ENCODE measurements around the gene VAX1.
"Not testable (repeated sequence)": the region's sequence is repeated elsewhere in the genome, so short reads cannot be mapped to it uniquely, and the experiment has no call there.

The VAX1 gene, protein sequence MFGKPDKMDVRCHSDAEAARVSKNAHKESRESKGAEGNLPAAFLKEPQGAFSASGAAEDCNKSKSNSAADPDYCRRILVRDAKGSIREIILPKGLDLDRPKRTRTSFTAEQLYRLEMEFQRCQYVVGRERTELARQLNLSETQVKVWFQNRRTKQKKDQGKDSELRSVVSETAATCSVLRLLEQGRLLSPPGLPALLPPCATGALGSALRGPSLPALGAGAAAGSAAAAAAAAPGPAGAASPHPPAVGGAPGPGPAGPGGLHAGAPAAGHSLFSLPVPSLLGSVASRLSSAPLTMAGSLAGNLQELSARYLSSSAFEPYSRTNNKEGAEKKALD

DNA sequence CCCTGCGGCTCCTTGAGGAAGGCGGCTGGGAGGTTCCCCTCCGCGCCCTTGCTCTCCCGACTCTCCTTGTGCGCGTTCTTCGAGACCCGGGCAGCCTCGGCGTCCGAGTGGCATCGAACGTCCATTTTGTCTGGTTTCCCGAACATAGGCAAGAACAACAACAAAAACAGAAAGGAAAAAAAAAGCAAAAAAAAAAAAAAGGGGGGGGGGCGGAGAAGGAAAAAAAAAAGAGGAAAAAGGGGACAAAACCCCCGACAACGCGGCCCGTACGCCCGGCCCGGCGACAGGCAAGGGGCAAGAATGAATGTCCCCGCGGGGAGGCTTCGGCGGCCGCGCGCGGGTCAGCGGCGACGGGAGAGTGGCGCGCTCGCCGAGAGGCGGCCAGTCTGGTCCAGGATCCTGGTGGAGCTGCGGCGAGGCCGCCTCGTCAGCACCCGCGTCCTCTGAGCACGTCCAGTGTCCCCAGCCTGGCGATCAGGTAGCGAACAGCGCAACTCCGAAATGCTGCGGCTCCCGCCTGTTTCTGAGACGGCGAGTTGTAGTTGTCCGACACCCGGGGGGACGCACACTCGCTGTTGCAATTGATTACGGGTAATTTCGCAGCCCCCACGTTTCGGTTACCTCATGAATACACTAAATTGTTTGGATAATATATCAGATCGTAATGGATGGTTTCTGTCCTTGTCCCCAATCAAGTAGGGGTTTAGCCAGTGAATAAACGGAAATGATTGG, at the start of gene VAX1:
VAX1 (minus strand) TSS at position 360 of the 732 bp plus-strand sequence; CDS start at position 146, 214 bp downstream.
- no peak for DNase-seq

DNA sequence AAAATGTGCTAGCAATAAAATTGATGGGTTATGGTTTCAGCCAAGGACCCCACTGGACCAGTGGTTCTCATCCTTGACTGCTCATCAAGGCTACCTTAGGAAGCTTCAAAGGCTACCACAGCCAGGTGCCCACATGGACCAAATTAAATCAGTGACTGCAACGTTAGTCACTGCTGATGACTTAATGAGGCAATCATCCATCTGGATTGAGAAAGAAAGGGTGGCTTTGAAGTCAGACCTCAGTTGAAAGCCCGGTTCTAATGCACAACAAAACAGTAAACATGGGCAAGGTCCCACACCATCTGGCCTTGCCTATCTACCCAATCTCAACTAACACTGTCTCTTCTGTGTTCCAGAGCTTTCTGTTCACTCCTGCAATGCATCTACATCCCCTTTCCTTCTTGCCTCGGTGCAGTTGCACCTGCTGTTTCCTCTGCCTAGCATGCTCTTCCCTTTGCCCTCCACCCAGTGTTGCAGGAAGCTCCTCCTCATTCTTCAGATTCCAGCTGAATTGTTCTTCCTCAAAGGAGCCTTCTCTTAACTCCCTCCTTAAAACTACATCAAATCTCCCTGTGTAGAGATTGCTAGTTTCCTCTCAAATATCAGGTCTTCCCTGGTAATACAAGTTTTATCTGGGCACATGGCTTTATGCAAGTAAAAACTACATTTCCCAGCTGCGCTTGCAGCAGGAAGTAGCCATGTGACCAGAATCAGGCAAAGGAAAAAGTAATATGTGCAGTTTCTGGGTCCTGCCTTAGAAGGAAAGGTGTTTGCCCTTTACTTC, 49.0 kb upstream of the VAX1 start:
- DNase-seq = peak; percentile 41 to 59

DNA sequence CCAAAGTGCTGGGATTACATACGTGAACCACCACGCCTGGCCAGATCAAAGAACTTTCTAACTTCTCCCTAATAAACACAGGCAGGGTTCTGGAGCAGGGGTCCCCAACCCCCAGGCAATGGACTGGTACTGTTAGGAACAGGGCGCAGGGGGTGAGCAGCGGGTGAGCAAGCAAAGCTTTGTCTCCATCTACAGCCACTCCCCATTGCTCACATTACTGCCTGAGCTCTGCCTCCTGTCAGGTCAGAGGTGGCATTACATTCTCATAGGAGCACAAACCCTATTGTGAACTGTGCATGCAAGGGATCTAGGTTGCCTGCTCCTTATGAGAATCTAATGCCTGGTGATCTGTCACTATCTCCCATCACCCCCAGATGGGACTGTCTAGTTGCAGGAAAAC, 47.7 kb upstream of the VAX1 start:
- not testable (repeated sequence) for DNase-seq

DNA sequence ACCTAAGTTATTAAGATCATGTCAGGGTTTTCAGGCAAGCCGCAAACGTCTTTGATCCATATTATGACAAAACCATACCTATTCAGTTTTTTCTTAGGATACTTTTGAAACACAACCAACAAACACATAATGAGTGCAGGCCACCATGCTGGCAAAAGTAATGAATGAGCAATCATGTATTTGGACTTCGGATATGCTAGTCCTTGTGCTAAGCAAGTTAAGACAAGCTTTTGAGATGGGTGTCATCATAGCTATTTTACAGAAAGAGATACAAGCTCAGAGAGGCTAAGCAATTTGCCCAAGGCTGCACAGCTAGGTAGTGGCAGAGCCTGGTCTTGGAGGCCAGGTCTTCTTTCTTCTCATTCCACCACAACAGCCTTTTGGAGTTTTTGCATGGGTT, 46.8 kb upstream of the VAX1 start:
- no peak for DNase-seq

DNA sequence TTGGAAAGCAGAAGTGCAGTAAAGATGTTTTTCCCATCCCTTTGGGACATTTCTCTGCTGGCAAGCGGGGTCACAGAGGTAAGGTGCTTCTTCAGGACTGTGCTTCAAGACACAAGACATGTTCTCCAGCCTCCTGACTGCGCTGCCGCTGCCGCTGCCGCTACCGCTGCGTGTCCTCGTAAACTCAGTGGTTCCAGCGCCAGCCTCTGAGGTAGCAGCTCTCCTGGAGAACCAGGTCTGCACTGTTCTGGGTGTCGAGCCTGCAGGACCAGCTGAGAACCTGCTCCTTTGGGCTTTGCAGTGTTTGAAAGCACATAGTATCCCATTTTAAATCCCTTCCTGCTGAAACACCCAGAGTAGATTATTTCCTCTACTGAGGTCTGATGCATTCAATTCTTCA, 46.2 kb upstream of the VAX1 start:
- no peak for DNase-seq

DNA sequence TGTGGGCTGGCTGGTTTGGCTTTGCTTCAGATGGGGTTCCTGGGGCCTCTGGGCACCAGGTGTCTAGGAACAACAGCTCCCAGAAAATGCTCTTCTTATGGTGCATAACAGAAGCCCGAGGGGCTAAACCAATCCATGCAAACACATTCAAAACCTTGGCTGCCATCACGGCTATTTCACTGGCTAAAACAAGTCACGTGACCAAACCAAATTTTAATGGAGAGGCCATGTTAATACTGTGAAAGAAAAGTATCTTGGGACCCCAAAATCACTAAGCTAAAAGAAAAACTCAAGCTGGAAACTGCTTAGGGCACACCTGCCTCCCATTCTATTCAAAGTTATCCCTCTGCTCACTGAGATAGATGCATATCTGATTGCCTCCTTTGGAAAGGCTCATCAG, 40.1 kb upstream of the VAX1 start:
- no peak for DNase-seq

DNA sequence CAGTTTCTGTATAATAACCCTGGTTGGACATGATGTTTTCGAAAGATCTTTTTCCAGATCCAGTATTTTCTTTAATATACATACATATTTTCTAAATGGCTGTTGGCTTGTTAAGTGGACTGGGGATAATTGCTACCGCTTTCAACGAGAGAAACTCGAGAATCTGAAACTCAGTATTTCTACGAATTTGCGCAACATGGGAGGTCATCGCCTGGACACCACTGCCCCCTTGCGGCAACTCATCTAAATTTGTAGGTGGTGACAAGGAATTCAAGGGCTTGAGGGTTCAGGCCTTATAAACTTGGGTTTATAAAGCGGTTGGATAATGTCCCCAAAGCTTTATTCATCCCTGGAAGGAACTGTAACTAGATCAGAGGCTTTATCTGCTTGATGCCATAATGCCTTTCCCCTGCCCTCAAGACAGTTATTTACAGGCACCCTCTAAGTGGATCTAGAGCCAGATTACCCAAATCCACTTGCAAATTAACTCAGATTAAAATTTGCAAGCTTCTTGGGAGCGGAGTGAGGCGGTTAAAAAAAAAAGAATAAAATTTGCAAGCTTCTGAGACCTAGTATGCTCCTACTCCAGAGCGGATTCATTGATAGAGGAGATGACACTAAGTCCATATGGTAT, 37.9 kb upstream of the VAX1 start:
- DNase-seq = peak in 1 of 2 experiments; percentile 24

DNA sequence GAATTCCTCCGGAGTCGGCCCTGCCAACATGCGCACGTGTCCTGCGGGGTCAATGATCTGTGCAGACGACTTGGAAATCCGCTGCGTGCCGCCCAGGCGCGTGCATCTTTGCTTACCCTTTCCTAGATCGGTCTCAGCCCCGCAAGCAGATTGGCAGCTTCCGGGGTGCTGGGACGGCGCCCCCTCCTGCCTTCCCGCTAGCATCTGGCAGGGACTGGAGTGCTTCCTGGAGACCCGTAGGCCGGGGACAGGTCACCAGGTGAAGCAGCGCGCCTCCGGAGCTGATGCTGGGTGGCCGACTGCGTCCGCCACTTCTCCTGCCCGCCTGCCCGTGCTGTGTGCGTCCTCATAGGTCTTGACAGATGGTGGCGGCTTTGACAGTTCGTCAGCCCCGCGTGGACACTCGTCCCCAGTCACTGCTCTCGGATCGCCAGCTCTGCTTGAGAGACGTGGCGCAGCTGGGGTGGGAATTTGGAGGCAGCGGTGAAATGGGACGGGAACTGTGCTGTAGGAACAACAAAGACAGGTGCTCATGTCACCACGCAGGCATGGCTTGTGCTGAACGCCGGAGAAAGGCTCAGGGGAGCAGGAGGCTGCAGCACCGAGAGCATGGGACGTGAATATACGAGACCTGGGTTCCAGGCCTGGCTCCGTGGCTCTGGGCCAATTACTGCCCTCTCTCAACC, 37.3 kb upstream of the VAX1 start:
- no peak for DNase-seq

DNA sequence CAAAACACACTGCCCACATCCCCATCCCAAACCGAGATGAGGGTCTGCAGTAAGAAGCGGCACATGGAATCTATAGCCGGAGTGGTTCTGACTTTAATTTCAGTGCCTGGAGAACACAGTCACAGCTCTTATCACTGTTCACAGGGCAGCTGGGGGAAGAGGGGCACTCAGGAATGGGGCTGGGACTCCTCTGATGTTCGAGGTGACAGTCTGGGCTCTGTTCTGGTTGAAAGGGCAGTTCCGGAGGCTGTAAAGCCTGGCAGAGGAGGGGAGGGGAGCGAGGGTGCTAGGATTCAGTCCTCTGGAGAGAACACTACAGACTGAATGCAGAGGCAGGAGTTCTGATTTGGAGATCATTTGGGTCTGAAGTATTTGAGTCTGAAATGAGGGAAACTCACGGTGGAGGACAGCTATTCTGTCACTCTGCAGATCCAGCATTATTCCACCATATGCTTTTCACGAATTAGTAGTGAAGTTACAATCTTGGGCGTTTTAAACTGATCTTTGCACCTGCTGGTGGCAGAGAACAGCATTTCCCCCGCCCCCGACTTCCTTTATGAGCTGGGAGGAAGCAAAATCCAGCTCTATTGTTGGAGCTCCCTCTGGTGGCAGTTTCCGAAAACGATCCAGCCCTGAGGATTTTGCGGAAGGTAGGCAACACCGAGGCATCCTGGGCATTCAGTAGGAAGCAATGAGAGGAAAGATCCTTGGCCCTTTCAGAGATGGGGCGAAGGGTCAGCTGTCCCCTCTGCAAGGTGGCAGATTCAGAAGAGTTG, 36.6 kb upstream of the VAX1 start:
- DNase-seq = peak; percentile 47 to 48

DNA sequence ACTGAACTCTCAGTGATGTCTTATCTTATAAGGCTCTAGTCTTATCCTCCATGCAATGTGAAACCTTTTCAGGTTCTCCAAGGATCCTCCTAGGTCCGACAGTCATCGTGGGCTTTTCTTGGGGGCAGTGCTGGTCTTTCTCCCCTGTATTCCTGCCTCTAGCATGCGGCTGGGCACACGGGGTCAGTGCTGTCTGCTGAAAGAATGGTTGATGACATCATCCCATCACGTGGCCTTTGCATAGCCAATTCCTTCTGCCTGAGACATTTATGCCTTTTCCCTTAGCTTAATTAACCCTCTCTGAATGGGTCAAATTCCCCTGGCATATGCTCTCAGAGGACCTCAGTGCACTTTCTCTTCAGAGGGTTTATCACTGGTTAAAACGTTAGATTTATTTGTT, 32.2 kb upstream of the VAX1 start:
- no peak for DNase-seq

DNA sequence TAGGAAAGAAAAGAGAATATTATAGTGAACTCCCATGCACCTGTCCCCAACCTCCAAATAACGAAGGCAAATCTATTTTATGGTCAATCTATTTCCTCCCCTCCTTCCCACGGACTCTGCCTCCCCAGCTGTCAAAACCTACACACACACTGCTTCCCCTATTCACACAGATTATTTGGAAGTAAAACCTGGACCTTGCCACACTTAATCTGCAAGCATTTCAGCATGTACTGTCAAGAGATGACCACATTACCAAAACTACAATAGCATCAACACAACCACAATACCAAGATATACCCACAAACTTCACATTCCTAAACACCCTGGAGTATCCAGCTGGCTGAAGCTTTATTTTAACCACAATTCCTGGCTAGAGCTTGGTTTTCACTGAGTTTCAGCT, 31.4 kb upstream of the VAX1 start:
- DNase-seq = no peak

DNA sequence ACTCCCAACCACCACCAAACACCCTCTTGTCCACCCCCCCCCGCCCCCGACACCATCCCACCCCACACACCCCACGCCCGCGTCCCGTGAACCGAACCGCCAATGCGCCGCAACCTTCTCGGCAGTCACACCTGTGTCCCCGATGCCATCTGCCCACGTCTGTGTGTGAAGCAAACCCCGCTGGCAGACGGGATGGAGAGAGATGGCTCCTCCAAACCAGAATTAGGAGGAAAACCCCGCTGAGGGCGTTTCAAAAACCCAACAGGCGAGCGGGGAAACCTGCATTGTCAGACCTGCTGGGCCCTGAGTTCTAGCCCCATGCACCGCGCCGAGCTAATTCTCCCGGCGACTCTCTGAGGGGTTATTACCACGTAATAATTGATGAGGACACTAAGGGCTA, 30.7 kb upstream of the VAX1 start:
- no peak for DNase-seq

DNA sequence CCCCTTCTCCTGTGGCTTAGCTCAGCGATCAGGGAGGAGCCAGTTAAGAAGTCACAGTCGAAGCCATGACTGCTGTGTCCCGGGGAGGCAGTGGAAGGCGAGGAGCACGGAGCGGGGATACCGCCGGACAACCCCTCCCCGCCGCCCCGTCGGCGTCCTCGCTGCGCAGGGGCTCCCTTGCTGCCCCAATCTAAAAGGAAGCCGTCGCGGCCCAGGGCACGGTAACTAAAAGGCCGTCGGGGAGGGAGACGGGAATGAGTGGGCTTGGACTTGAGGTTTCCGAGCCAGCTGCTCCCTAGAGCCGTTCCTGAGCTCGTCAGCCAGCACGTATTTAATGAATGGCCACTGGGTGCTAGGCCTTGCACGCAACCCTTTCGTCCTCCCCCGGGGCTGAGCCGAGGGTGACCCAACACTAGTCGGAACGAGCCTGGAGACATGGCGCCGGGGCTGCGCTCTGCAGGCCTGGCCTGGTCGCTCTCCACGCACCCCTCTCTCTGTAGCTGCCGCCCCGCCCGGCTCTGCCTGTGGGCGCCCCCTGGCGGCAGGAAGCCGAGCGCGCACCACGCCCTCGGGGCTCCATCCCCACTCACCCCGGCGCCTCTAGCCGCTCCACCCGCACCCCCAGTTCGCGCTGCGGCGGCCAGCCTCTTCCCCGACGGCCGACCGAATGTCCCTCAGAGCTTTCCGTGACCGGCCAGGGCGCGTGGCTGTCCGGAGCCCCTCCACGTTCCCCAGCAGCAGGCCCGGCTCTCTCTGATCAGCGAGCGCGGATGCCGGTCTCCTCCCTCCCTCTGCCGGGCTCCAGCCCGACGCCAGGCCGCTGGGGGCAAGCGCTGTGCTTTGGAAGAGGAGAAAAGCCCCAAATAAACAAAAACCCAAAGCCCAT, 30.0 kb upstream of the VAX1 start:
- no peak for DNase-seq

DNA sequence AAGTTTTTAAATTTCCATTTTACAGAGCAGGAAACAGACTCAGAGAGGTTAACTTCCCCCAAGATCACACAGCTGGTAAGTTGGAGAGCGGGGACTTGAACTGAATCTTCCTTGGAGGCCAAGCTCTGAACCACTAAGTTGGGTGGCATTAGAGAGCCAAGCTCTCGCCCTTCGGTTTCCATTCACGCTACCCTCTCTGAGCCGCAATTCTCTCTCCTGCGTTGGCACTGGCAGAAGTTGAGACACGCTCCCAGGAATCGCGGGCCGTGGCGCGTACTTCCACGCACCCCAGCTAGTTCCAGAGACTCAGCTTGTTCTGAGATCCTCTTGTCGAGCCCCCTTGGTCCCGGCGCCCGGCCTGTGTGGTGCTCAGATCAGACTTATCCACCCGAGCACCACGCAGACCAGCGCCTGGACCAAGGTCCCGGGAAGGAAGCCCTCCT, 29.3 kb upstream of the VAX1 start:
- DNase-seq = no peak

DNA sequence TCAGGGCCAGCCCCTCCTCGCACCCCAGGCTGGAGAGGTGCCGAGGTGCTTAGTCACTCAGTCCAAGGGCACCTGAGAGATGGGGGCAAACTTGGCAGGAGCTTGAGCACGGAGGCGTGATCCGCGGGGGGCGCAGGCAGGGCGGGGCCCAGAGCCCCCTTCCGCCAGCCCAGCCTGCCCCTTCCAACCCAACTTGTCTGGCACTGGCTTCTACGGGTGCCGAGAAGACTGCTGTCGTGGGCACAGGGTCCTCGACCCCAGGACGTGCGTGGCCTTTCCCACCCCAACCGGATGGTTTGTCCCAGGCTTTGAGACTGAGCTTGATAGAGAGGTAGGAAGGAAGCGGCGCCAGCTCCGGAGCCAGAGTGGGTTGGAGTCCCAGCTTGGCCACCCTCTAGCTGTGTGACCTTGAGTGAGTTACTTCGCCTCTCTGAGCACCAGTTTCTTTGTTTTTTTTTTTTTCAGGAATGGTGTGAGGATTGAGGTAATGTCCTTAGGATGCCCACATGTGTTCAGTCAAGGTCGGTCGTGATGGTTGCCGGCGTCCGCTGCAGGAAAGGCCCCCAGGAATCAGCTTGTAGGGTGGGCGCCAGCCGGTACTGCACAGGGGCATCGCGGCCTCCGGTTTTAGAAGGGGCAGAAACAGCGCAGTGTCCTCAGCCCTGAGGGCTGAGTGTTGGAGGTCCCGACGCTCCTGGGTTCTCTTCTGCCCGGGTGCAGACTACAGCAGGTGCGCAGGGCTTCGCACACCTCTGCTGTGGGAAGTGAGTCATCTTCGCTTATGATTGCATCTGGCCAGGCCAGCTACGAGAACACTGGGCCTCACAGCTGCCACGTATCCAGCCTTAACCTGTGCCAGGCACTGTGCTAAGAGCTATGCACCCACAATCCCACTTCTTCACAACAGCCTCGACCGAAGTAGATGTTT, 28.6 kb upstream of the VAX1 start:
- no peak for DNase-seq

DNA sequence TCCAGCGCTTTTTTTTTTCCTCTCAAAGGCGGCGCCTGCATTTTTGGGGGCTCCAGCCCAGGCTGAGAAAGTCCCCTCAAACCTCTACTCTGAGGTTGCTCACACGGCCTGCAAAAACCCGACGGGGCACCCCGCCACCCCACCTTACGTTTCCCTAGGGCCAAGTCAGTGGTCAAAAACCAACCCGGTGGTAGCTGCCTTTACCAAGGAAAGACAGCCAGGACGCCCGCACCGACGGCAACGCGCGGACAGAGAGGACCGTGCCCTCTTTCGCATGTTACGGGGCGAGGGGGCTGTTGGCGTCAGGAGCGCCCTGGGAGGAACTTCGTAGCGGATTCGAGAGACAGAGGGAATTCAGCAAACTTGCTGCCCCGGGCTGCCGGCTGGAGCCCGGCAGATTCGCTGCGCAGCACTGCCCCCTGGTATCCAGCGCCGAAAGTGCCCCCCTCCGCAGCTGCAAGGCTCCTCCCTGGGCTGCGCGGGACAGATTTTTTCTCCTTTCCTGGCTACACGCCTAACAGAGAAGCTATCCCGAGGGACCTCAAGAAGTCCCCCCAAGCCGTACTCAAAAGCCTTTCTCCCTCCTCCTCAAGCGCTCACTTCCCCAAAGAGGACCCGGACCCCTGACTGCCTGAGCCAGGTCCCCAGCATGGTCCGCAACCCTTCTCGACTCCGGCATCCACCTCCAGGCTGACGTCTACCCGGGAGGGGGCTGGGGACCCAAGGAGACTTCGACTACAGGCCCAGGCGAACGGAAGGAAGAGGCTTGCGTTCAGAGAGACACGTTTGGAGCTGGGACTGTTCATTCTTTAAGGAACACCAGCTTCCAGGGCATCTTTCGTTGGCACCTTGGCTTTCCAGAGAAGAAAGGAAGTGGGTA, 27.7 kb upstream of the VAX1 start:
- DNase-seq = peak in 1 of 2 experiments; percentile 1

DNA sequence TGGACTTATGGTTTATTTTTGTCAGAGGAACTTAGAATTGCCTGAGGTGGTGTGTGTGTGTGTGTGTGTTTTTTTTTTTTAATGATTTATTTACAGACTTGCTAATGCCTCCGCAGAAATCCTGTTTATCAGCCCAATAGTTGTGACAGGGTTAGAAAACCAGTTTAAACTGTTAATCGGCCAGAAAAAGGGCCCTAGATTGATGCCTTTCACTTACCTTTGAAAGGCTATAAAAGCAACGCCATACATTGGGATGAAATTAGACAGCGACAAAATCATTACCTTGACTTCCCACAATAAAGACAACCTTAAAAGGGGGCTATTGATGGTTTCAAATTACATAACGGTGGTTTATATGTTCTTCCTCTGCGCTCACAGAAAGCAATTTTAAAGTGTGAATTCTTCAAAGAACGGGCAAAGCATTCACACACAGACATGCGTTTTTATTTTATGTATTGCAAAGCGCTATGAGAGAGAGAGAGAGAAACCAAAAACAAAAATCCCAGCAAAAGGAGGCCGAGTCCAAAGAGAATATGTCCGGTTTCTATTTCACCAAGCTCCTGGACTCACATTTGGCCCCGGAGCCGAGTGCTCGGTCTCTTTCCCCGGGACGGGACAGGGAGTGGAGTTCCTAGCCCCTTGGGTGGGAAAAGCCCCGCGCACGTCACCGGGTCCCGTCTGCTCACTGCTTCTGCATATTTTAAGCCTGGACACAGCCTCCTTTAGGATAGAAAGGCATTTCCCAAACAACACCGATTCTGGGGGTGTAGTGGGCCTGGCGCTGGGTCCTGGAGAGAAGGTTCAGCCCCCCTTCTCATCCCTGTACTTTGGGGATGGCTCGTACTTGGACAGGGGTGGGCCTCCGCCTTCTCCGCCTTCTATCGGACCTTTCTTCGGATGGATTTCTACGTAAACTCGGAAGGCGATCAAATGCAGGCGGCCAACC, 26.8 kb upstream of the VAX1 start:
- no peak for DNase-seq

Measured in SW 1271 (cell line).